GM23338 (cell line): ENCODE results near the gene CEP68. TPM values are rescaled to one million over a fixed set of nuclear protein-coding genes. Genes with fewer than 3 reads are reported as not detected.

Experiments
- ATAC-seq: fragments of 200-7000 bp; cut with Tn5 transposase; 3 replicates; pipeline ENCODE4 v1.9.1; 2020
- DNase-seq: peaks from one replicate; pipeline ENCODE4 v3.0.0-alpha.2; 2015; ENCODE audit warnings: low spot score
- H2AFZ ChIP-seq: fragments of 200-600 bp; sonication (generic); 2 replicates; pipeline ENCODE4 v1.8.0; 2016; ENCODE audit warnings: antibody characterized with exemption, mild to moderate bottlenecking, moderate library complexity
- H3F3A ChIP-seq: fragments of 200-600 bp; sonication (generic); replicated peaks from 2 replicates; pipeline ENCODE4 v1.8.0; 2017; ENCODE audit warnings: antibody characterized with exemption, mixed run types, low read depth
- H3K27ac ChIP-seq: fragments of 200-600 bp; sonication (generic); 2 replicates; pipeline ENCODE4 v1.6.1; 2016; ENCODE audit warnings: low read depth
- H3K27me3 ChIP-seq: fragments of 200-600 bp; sonication (generic); 2 replicates; pipeline ENCODE4 v1.8.0; 2016; ENCODE audit warnings: mild to moderate bottlenecking, mixed run types, moderate library complexity; ENCODE audit not compliant: insufficient read depth
- H3K36me3 ChIP-seq: fragments of 200-600 bp; sonication (generic); 2 replicates; pipeline ENCODE4 v1.8.0; 2016; ENCODE audit warnings: mild to moderate bottlenecking; ENCODE audit not compliant: insufficient read depth
- H3K4me1 ChIP-seq: fragments of 200-600 bp; sonication (generic); 2 replicates; pipeline ENCODE4 v1.8.0; 2016; ENCODE audit warnings: mild to moderate bottlenecking, moderate library complexity; ENCODE audit not compliant: insufficient read depth
- H3K4me2 ChIP-seq: fragments of 200-600 bp; sonication (generic); 2 replicates; pipeline ENCODE4 v1.7.1; 2017; ENCODE audit warnings: mixed run types
- H3K4me3 ChIP-seq: fragments of 200-600 bp; sonication (generic); 2 replicates; pipeline ENCODE4 v1.6.1; 2016; ENCODE audit warnings: mixed run types
- H3K79me2 ChIP-seq: fragments of 200-600 bp; sonication (generic); replicated peaks from 2 replicates; pipeline ENCODE4 v1.8.0; 2017; ENCODE audit warnings: mild to moderate bottlenecking; ENCODE audit not compliant: insufficient read depth
- H3K9me2 ChIP-seq: fragments of 200-600 bp; sonication (generic); 2 replicates; pipeline ENCODE4 v1.8.0; 2017; ENCODE audit not compliant: insufficient read depth
- H4K20me1 ChIP-seq: fragments of 200-600 bp; sonication (generic); replicated peaks from 2 replicates; pipeline ENCODE4 v1.8.0; 2017; ENCODE audit warnings: mild to moderate bottlenecking; ENCODE audit not compliant: insufficient read depth
- H3K27ac Mint-ChIP-seq: 2 replicates; pipeline ENCODE4 v1.8.0; 2020; ENCODE audit warnings: inconsistent platforms, mild to moderate bottlenecking, moderate library complexity, mixed read lengths
- H3K27me3 Mint-ChIP-seq: 3 replicates; pipeline ENCODE4 v1.8.0; 2022; ENCODE audit warnings: low read depth, mild to moderate bottlenecking, moderate library complexity, mixed read lengths, inconsistent platforms; ENCODE audit not compliant: insufficient read depth, poor library complexity
- H3K36me3 Mint-ChIP-seq: 3 replicates; pipeline ENCODE4 v1.8.0; 2021; ENCODE audit warnings: low read depth, mild to moderate bottlenecking, inconsistent platforms, moderate library complexity, mixed read lengths
- H3K4me1 Mint-ChIP-seq: 3 replicates; pipeline ENCODE4 v1.8.0; 2020; ENCODE audit warnings: mild to moderate bottlenecking, inconsistent platforms, mixed read lengths
- H3K4me3 Mint-ChIP-seq: 3 replicates; pipeline ENCODE4 v1.8.0; 2021; ENCODE audit warnings: moderate library complexity, mild to moderate bottlenecking, inconsistent platforms, mixed read lengths
- H3K9me3 Mint-ChIP-seq: 3 replicates; pipeline ENCODE4 v1.8.0; 2020; ENCODE audit warnings: moderate library complexity, mild to moderate bottlenecking, inconsistent platforms, mixed read lengths
- CTCF ChIP-seq, 2 experiments: fragments of 200-600 bp in 1 of 2; sonication (generic) in 1 of 2; conservative IDR thresholded peaks; 2 replicates each; pipeline versions ENCODE4 v1.5.1 to v1.6.1; 2016 to 2017; ENCODE audit warnings: antibody characterized with exemption in 2 of 2, low read depth in 2 of 2, mild to moderate bottlenecking in 2 of 2, moderate library complexity in 1 of 2
- EZH2 ChIP-seq: fragments of 200-600 bp; sonication (generic); IDR thresholded peaks from one replicate; pipeline ENCODE4 v1.8.0; 2017; ENCODE audit warnings: antibody characterized with exemption, mild to moderate bottlenecking, low read depth; ENCODE audit not compliant: unreplicated experiment
- EZH2phosphoT487 ChIP-seq: fragments of 200-600 bp; sonication (generic); IDR thresholded peaks from one replicate; pipeline ENCODE4 v1.8.1; 2018; ENCODE audit warnings: antibody characterized with exemption; ENCODE audit not compliant: unreplicated experiment
- JUNB ChIP-seq: IDR thresholded peaks from one replicate; pipeline ENCODE4 v1.6.1; 2016; ENCODE audit warnings: antibody characterized with exemption; ENCODE audit not compliant: unreplicated experiment
- POLR2AphosphoS5 ChIP-seq: IDR thresholded peaks from 2 replicates; pipeline ENCODE4 v1.6.1; 2016; ENCODE audit warnings: antibody characterized with exemption, low read depth
- REST ChIP-seq: IDR thresholded peaks from one replicate; pipeline ENCODE4 v1.6.1; 2018; ENCODE audit warnings: antibody characterized with exemption; ENCODE audit not compliant: unreplicated experiment
- ZNF331 ChIP-seq: fragments of 250-450 bp; sonication (Bioruptor Pico); IDR thresholded peaks from 2 replicates; pipeline ENCODE4 v1.5.0; 2020; ENCODE audit warnings: low read depth, mild to moderate bottlenecking, moderate library complexity
- polyA plus RNA-seq: library from polyadenylated mRNA; unstranded; fragments of >200 nt; fragmentation: Nextera tagmentation; extraction: Ambion mirVana; gene quantifications from 2 replicates; pipeline ENCODE4 v1.2.1, GENCODE V29; 2016
- total RNA-seq: library from RNA; depleted of rRNA; stranded (reverse); fragments of >200 nt; shearing (Covaris generic); gene quantifications from 2 replicates; pipeline ENCODE4 v1.2.3, GENCODE V29; 2014

Gene CEP68
- total and polyA plus RNA-seq, 2 experiments from 2014 or later = 13.0 to 24.4 TPM

- TF ChIP-seq REST (no peak), EZH2 (no peak)
These were observed 42.5 kb downstream of the CEP68 start (continued) for GRCh38 chr2:65098741-65099140.

DNA sequence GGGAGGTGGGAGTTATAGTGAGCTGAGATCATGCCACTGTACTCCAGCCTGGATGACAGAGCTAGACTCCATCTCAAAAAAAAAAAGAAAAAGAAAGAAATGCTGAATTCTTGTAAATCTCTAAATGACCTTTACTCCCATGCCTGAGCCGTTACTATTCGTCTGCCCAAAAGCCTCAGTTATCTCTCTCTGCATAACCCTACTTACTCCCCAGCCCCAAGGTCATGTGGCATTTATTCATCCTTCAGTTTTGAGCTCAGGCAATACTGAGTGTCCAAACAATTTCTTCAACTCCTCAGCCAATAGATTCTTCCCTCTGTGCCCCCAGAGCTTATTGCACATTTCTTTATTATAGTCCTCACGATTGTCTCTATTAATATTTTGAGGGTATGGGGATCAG is 44.9 kb downstream of the CEP68 start:
- H3K4me1 ChIP-seq = no peaks in the 10 kb centered on the region
- peaks cover 13% of the 10 kb centered on the region; the same call in 1 of the 2 replicates for H3K36me3 ChIP-seq
- Mint-ChIP-seq H3K36me3 (peaks cover 27% of the 10 kb centered on the region; the same call in 2 of the 3 replicates), H3K4me1 (no peaks in the 10 kb centered on the region), H3K27ac (no peak overlapping the region), H3K4me3 (no peak overlapping the region), H3K27me3 (no peaks in the 10 kb centered on the region), H3K9me3 (no peaks in the 10 kb centered on the region; the same call in 2 of the 3 replicates)
- ATAC-seq (no peak), DNase-seq (no peak)
- no peak overlapping the region for H3K27ac ChIP-seq
- no peak overlapping the region for H2AFZ ChIP-seq
- H4K20me1 ChIP-seq = peaks cover 22% of the 10 kb centered on the region
- H3K4me2 ChIP-seq = no peak overlapping the region
- no peaks in the 10 kb centered on the region for H3F3A ChIP-seq
- no peaks in the 10 kb centered on the region for H3K27me3 ChIP-seq
- no peaks in the 10 kb centered on the region for H3K9me2 ChIP-seq
- no peak overlapping the region for H3K4me3 ChIP-seq
- TF ChIP-seq POLR2AphosphoS5 = no peak
- no peak for TF ChIP-seq ZNF331 (CRISPR knock-in tag)
- TF ChIP-seq EZH2phosphoT487 = no peak
- no peak for TF ChIP-seq CTCF (conservative IDR thresholded peaks at IDR 0.05; ENCODE audit: low read depth in 2 of 2)
- TF ChIP-seq JUNB = no peak
- H3K79me2 ChIP-seq = peaks cover 51% of the 10 kb centered on the region

DNA sequence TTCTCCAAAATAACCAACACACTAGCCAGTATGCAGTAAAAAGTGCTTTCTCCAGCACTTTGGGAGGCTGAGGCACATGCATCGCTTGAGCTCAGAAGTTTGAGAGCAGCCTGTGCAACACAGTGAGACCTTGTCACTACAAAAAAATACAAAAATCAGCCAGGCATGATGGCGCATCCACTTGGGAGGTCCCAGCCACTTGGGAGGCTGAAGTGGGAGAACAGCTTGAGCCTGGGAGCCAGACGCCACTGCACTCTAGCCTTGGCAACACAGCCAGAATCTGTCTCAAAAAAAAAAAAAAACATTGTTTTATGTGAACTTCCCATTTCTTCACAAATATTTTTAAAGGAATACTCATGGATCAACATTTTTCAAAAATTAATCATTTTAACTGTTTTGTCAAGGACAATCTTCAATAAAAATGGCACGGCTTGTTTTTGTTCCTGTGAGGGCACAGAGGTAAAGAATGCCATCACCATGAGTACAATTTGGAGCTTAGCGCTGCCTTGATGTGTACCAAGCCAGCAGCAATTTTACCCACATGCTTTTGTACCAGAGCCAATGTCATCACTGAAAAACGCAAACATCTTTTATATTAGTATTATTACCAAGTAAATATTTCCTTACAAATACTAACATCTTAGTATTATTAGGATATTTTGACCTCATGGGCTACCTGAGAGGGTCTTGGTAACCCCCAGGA is 46.9 kb downstream of the CEP68 start:
- ATAC-seq = no peak
- no peak for TF ChIP-seq ZNF331 (CRISPR knock-in tag)
- TF ChIP-seq CTCF (conservative IDR thresholded peaks at IDR 0.05; ENCODE audit: low read depth in 2 of 2) = no peak
- TF ChIP-seq EZH2phosphoT487 = no peak
- no peak for TF ChIP-seq POLR2AphosphoS5
- no peak overlapping the region for H3K4me2 ChIP-seq
- DNase-seq = no peak
- Mint-ChIP-seq H3K27me3 (no peaks in the 10 kb centered on the region), H3K27ac (no peak overlapping the region), H3K36me3 (peaks cover 25% of the 10 kb centered on the region; the same call in 2 of the 3 replicates), H3K4me3 (no peak overlapping the region), H3K9me3 (no peaks in the 10 kb centered on the region; the same call in 2 of the 3 replicates), H3K4me1 (no peaks in the 10 kb centered on the region)
- no peaks in the 10 kb centered on the region for H3K9me2 ChIP-seq
- peaks cover 22% of the 10 kb centered on the region for H4K20me1 ChIP-seq
- H3K36me3 ChIP-seq = peaks cover 13% of the 10 kb centered on the region; the same call in 1 of the 2 replicates
- no peak overlapping the region for H3K27ac ChIP-seq
- H3F3A ChIP-seq = no peaks in the 10 kb centered on the region
- H3K4me1 ChIP-seq = no peaks in the 10 kb centered on the region
- H3K4me3 ChIP-seq = no peak overlapping the region
- no peaks in the 10 kb centered on the region for H3K27me3 ChIP-seq
- H2AFZ ChIP-seq = no peak overlapping the region
- H3K79me2 ChIP-seq = peaks cover 72% of the 10 kb centered on the region
